Activated naive CD4-positive, alpha-beta T cell treated with anti-CD3 and anti-CD28 coated beads, Interleukin-2, amount 50 U/mL, for 72 hours (primary cell): ENCODE measurements around the gene SYTL3. TPM values are rescaled to one million over a fixed set of nuclear protein-coding genes. Genes with fewer than 3 reads are reported as not detected.
"Not testable (repeated sequence)": the region's sequence is repeated elsewhere in the genome, so short reads cannot be mapped to it uniquely, and the experiment has no call there.

Experiments used
- ATAC-seq, 2 donors: fragments of 150-1000 bp; cut with Tn5 transposase; 2 replicates each; pipeline ENCODE4 v1.10.0; 2021; ENCODE audit warnings: mild to moderate bottlenecking in 2 of 2, moderate library complexity in 2 of 2
- DNase-seq, 2 donors: peaks; one replicate each; pipeline ENCODE4 v3.0.0; 2021 to 2022; ENCODE audit warnings: low spot score in 2 of 2
- H3K27ac Mint-ChIP-seq, 2 donors: one replicate each; pipeline ENCODE4 v1.8.0; 2022; ENCODE audit warnings: mild to moderate bottlenecking in 2 of 2, mixed read lengths in 2 of 2
- H3K36me3 Mint-ChIP-seq, 2 donors: one replicate each; pipeline ENCODE4 v1.8.0; 2022; ENCODE audit warnings: mixed read lengths in 2 of 2
- H3K9me3 Mint-ChIP-seq, 2 donors: one replicate each; pipeline ENCODE4 v1.8.0; 2022; ENCODE audit warnings: mixed read lengths in 2 of 2
- total RNA-seq, 2 donors: library from RNA; stranded (reverse); gene quantifications; one replicate each; pipeline ENCODE4 v1.2.3, GENCODE V29; 2022

Gene SYTL3
- total RNA-seq, 2 donors from 2014 or later = 122 to 143 TPM

DNA sequence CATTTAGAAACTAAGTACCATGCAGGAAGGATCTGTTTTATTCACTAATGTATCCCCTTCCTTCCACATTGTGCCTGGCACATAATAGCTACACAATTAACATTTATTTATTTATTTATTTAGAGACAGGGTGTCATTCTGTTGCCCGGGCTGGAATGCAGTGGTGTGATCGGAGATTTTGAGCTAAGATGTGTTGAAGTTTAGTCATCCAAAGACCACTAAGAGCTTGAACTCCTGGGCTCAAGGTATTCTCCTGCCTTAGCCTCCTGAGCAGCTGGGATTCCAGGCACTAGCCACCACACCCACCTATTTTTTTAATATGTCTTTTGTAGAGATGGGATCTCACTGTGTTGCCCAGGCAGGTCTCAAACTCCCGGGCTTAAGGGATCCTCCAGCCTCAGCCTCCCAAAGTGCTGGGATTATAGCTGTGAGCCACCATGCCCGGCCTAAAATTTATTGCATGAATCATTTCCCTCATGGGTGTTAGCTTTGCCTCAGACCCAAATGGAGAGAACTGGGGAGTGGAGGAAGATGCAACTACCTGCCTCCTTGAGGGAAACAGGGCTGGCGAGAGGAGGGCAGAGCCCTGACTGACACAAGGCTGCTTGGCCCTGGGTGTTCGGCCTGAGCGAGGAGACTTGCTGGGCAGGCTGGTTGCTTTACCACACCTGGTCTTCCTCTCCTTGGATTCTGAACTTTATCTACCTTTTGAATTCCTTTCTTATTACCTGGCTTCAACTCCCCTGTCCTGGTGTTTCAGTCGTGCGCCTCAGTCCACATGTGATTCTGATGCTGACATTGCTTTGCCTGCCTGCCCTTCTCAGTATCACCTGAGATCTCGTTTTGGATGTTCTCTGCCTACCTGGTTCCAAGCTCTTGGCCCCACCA is 3.6 kb upstream of the SYTL3 start:
- no peak for ATAC-seq
- no peak for DNase-seq
- H3K27ac Mint-ChIP-seq = peak overlapping the region; percentile 96 to 100

DNA sequence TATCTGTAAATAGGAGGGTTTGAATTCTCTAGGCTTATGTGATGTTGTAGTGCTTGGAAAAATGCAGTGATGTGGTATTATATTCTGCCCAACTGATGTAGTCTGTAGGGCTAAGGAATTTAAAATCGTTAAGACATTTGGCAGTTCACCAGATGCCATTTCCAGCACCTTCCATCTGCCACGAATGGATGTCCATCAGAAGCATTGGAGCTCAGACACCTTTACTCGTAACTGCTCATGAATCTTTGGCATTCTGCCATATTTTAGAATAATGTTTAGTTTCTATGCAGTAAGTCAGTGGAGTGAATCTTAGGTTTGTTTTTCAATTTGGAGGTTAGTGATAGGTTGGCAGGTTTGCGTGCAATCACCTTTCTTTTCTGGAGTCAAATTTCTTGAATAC is 2.4 kb upstream of the SYTL3 start:
- H3K36me3 Mint-ChIP-seq = peaks cover 29 to 33% of the 10 kb centered on the region in 2 donors

More for the DNA sequence above, 3.6 kb upstream of the SYTL3 start:
- peaks cover 0 to 4% of the 10 kb centered on the region in 2 donors for H3K9me3 Mint-ChIP-seq
- peaks cover 31 to 37% of the 10 kb centered on the region in 2 donors for H3K36me3 Mint-ChIP-seq

GRCh38 chr6:158648682-158649131 is 1.1 kb upstream of the SYTL3 start:
- no peak for DNase-seq
- Mint-ChIP-seq H3K9me3 (peaks cover 0 to 4% of the 10 kb centered on the region in 2 donors), H3K27ac (peak overlapping the region; percentile 96 to 100), H3K36me3 (peaks cover 22 to 28% of the 10 kb centered on the region in 2 donors)
- peak; percentile 39 to 46 for ATAC-seq

More for the DNA sequence above, 2.4 kb upstream of the SYTL3 start:
- peak overlapping the region; percentile 57 to 100 for H3K27ac Mint-ChIP-seq
- ATAC-seq (no peak), DNase-seq (no peak)
- peaks cover 0 to 4% of the 10 kb centered on the region in 2 donors for H3K9me3 Mint-ChIP-seq

- Mint-ChIP-seq H3K36me3 (peaks cover 47 to 52% of the 10 kb centered on the region in 2 donors), H3K27ac (peak overlapping the region; percentile 99 to 100)
- not testable (repeated sequence) for ATAC-seq, DNase-seq, H3K9me3 Mint-ChIP-seq
Observed at GRCh38 chr6:158651981-158652737, 2.3 kb downstream of the SYTL3 start.

GRCh38 chr6:158653577-158654354 is 3.9 kb downstream of the SYTL3 start:
- ATAC-seq (peak; percentile 62 to 64), DNase-seq (peak; percentile 78 to 95)
- Mint-ChIP-seq H3K36me3 (peaks cover 47 to 53% of the 10 kb centered on the region in 2 donors), H3K27ac (peak overlapping the region; percentile 99 to 100), H3K9me3 (no peaks in the 10 kb centered on the region)

GRCh38 chr6:158654498-158654897 is 4.6 kb downstream of the SYTL3 start:
- Mint-ChIP-seq H3K27ac (peak overlapping the region; percentile 99 to 100), H3K9me3 (no peaks in the 10 kb centered on the region), H3K36me3 (peaks cover 49 to 53% of the 10 kb centered on the region in 2 donors)
- ATAC-seq = no peak
- DNase-seq = no peak

DNA sequence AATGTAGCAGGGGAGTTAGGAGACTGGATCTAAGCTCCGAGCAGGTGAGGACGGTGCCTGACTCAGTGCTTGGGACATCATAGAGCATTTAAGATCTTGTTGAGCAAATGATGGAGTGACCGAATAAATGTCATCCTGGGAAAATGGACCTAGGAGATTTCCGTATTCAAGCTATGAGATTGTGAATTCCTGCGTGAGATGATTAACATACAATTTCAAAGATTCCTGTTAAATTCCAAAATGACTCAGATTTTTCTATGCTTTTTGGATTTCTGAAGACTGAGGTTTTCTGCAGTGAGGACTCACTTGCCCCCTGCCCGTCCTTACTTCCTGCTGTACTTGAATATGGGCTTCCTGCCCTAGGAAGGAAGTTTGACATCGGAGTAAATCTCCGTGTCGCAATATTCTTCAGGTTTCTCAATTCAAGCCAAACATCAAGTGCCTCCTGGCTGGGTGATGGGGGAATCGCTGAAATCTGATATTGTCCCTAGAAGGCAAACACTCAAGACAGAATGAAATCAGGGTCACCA is 5.2 kb downstream of the SYTL3 start:
- DNase-seq = no peak
- Mint-ChIP-seq H3K36me3 (peaks cover 49 to 55% of the 10 kb centered on the region in 2 donors), H3K9me3 (no peaks in the 10 kb centered on the region), H3K27ac (peak overlapping the region; percentile 99 to 100)
- no peak for ATAC-seq

- peak overlapping the region; percentile 29 to 100 for H3K27ac Mint-ChIP-seq
- ATAC-seq (no peak), DNase-seq (no peak)
- H3K36me3 Mint-ChIP-seq = peaks cover 50 to 54% of the 10 kb centered on the region in 2 donors
- no peaks in the 10 kb centered on the region for H3K9me3 Mint-ChIP-seq
Observed at GRCh38 chr6:158655569-158656450, 6.0 kb downstream of the SYTL3 start.

GRCh38 chr6:158656986-158657385 is 7.1 kb downstream of the SYTL3 start:
- H3K36me3 Mint-ChIP-seq = peaks cover 43 to 46% of the 10 kb centered on the region in 2 donors
- H3K9me3 Mint-ChIP-seq, DNase-seq, H3K27ac Mint-ChIP-seq, ATAC-seq: not testable (repeated sequence)

GRCh38 chr6:158660333-158660754 is 10.5 kb downstream of the SYTL3 start:
- Mint-ChIP-seq H3K9me3 (no peaks in the 10 kb centered on the region), H3K27ac (peak overlapping the region in 1 of 2 donors; percentile 20), H3K36me3 (peaks cover 50 to 57% of the 10 kb centered on the region in 2 donors)
- ATAC-seq (peak; percentile 32 to 52), DNase-seq (no peak)

- no peaks in the 10 kb centered on the region for H3K9me3 Mint-ChIP-seq
- peaks cover 45 to 49% of the 10 kb centered on the region in 2 donors for H3K36me3 Mint-ChIP-seq
Observed at GRCh38 chr6:158661156-158661685, 11.4 kb downstream of the SYTL3 start.

GRCh38 chr6:158662607-158662953 is 12.7 kb downstream of the SYTL3 start:
- H3K9me3 Mint-ChIP-seq = no peaks in the 10 kb centered on the region
- H3K27ac Mint-ChIP-seq = peak overlapping the region in 1 of 2 donors; percentile 17
- no peak for DNase-seq
- peaks cover 38 to 51% of the 10 kb centered on the region in 2 donors for H3K36me3 Mint-ChIP-seq
- no peak for ATAC-seq

More at GRCh38 chr6:158661156-158661685, 11.4 kb downstream of the SYTL3 start:
- ATAC-seq (no peak), DNase-seq (no peak)
- H3K27ac Mint-ChIP-seq = no peak overlapping the region

- H3K27ac Mint-ChIP-seq = peak overlapping the region; percentile 17 to 81
- DNase-seq (no peak), ATAC-seq (peak in 1 of 2 donors; percentile 34)
- H3K9me3 Mint-ChIP-seq = no peaks in the 10 kb centered on the region
- H3K36me3 Mint-ChIP-seq = peaks cover 38 to 53% of the 10 kb centered on the region in 2 donors
Observed at GRCh38 chr6:158662954-158663624, 13.2 kb downstream of the SYTL3 start.

GRCh38 chr6:158663625-158664165 is 13.8 kb downstream of the SYTL3 start:
- no peak for DNase-seq
- Mint-ChIP-seq H3K9me3 (no peaks in the 10 kb centered on the region), H3K36me3 (peaks cover 43 to 53% of the 10 kb centered on the region in 2 donors), H3K27ac (no peak overlapping the region)
- ATAC-seq = no peak
